GM23338 (cell line): ENCODE data around the gene SASH1.

ENCODE experiments used
- CREB1 ChIP-seq: fragments of 250-450 bp; sonication (Bioruptor Pico); IDR thresholded peaks from 2 replicates; pipeline ENCODE4 v1.5.0; 2020; ENCODE audit warnings: low read depth, mild to moderate bottlenecking, moderate library complexity
- CTCF ChIP-seq, 2 experiments: fragments of 200-600 bp in 1 of 2; sonication (generic) in 1 of 2; conservative IDR thresholded peaks; 2 replicates each; pipeline versions ENCODE4 v1.5.1 to v1.6.1; 2016 to 2017; ENCODE audit warnings: antibody characterized with exemption in 2 of 2, low read depth in 2 of 2, mild to moderate bottlenecking in 2 of 2, moderate library complexity in 1 of 2
- ETS1 ChIP-seq: IDR thresholded peaks from 2 replicates; pipeline ENCODE4 v1.6.1; 2016; ENCODE audit warnings: antibody characterized with exemption
- EZH2 ChIP-seq: fragments of 200-600 bp; sonication (generic); IDR thresholded peaks from one replicate; pipeline ENCODE4 v1.8.0; 2017; ENCODE audit warnings: antibody characterized with exemption, mild to moderate bottlenecking, low read depth; ENCODE audit not compliant: unreplicated experiment
- EZH2phosphoT487 ChIP-seq: fragments of 200-600 bp; sonication (generic); IDR thresholded peaks from one replicate; pipeline ENCODE4 v1.8.1; 2018; ENCODE audit warnings: antibody characterized with exemption; ENCODE audit not compliant: unreplicated experiment
- JUNB ChIP-seq: IDR thresholded peaks from one replicate; pipeline ENCODE4 v1.6.1; 2016; ENCODE audit warnings: antibody characterized with exemption; ENCODE audit not compliant: unreplicated experiment
- NANOG ChIP-seq: IDR thresholded peaks from 2 replicates; pipeline ENCODE4 v1.6.1; 2016; ENCODE audit warnings: antibody characterized with exemption, borderline replicate concordance
- POLR2AphosphoS5 ChIP-seq: IDR thresholded peaks from 2 replicates; pipeline ENCODE4 v1.6.1; 2016; ENCODE audit warnings: antibody characterized with exemption, low read depth
- REST ChIP-seq: IDR thresholded peaks from one replicate; pipeline ENCODE4 v1.6.1; 2018; ENCODE audit warnings: antibody characterized with exemption; ENCODE audit not compliant: unreplicated experiment
- STAT1 ChIP-seq: IDR thresholded peaks from one replicate; pipeline ENCODE4 v1.6.1; 2016; ENCODE audit warnings: antibody characterized with exemption; ENCODE audit not compliant: unreplicated experiment
- TF ChIP-seq, protein P1 (sequence below): fragments of 250-450 bp; sonication (Bioruptor Pico); IDR thresholded peaks from 2 replicates; pipeline ENCODE4 v1.5.0; 2020; ENCODE audit warnings: mild to moderate bottlenecking, moderate library complexity

GRCh38 chr6:148364056-148364824, 21.6 kb downstream of the SASH1 start:
- TF ChIP-seq CTCF (conservative IDR thresholded peaks at IDR 0.05; ENCODE audit: low read depth in 2 of 2) = no peak
- TF ChIP-seq EZH2phosphoT487 = no peak
- TF ChIP-seq CREB1 (CRISPR knock-in tag) = no peak
- TF ChIP-seq POLR2AphosphoS5 = no peak
- no peak for TF ChIP-seq EZH2
- TF ChIP-seq ETS1 = no peak
- TF ChIP-seq REST = no peak
- TF ChIP-seq JUNB = no peak
- TF ChIP-seq, protein P1, sequence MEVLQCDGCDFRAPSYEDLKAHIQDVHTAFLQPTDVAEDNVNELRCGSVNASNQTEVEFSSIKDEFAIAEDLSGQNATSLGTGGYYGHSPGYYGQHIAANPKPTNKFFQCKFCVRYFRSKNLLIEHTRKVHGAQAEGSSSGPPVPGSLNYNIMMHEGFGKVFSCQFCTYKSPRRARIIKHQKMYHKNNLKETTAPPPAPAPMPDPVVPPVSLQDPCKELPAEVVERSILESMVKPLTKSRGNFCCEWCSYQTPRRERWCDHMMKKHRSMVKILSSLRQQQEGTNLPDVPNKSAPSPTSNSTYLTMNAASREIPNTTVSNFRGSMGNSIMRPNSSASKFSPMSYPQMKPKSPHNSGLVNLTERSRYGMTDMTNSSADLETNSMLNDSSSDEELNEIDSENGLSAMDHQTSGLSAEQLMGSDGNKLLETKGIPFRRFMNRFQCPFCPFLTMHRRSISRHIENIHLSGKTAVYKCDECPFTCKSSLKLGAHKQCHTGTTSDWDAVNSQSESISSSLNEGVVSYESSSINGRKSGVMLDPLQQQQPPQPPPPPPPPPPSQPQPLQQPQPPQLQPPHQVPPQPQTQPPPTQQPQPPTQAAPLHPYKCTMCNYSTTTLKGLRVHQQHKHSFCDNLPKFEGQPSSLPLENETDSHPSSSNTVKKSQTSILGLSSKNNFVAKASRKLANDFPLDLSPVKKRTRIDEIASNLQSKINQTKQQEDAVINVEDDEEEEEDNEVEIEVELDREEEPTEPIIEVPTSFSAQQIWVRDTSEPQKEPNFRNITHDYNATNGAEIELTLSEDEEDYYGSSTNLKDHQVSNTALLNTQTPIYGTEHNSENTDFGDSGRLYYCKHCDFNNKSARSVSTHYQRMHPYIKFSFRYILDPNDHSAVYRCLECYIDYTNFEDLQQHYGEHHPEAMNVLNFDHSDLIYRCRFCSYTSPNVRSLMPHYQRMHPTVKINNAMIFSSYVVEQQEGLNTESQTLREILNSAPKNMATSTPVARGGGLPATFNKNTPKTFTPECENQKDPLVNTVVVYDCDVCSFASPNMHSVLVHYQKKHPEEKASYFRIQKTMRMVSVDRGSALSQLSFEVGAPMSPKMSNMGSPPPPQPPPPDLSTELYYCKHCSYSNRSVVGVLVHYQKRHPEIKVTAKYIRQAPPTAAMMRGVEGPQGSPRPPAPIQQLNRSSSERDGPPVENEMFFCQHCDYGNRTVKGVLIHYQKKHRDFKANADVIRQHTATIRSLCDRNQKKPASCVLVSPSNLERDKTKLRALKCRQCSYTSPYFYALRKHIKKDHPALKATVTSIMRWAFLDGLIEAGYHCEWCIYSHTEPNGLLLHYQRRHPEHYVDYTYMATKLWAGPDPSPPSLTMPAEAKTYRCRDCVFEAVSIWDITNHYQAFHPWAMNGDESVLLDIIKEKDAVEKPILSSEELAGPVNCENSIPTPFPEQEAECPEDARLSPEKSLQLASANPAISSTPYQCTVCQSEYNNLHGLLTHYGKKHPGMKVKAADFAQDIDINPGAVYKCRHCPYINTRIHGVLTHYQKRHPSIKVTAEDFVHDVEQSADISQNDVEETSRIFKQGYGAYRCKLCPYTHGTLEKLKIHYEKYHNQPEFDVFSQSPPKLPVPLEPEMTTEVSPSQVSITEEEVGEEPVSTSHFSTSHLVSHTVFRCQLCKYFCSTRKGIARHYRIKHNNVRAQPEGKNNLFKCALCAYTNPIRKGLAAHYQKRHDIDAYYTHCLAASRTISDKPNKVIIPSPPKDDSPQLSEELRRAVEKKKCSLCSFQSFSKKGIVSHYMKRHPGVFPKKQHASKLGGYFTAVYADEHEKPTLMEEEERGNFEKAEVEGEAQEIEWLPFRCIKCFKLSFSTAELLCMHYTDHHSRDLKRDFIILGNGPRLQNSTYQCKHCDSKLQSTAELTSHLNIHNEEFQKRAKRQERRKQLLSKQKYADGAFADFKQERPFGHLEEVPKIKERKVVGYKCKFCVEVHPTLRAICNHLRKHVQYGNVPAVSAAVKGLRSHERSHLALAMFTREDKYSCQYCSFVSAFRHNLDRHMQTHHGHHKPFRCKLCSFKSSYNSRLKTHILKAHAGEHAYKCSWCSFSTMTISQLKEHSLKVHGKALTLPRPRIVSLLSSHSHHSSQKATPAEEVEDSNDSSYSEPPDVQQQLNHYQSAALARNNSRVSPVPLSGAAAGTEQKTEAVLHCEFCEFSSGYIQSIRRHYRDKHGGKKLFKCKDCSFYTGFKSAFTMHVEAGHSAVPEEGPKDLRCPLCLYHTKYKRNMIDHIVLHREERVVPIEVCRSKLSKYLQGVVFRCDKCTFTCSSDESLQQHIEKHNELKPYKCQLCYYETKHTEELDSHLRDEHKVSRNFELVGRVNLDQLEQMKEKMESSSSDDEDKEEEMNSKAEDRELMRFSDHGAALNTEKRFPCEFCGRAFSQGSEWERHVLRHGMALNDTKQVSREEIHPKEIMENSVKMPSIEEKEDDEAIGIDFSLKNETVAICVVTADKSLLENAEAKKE = no peak
- no peak for TF ChIP-seq STAT1
- no peak for TF ChIP-seq NANOG
